ENCODE results near the gene CNPY1.

CNPY1 gene

GRCh38 chr7:155587486-155587885 is 41.1 kb upstream of the CNPY1 start:
- Histone ChIP-seq H3K4me1 (ENCODE audit: control insufficient read depth in 5 of 5, insufficient read depth in 5 of 5, low read length in 5 of 5) (peaks cover 0 to 5% (median 0%) of the 10 kb centered on the region in 5 donors), H3K9ac (ENCODE audit: low read length in 5 of 5) (no peak overlapping the region), H3K27ac (ENCODE audit: low read depth, low read length) (no peak overlapping the region), H3K27me3 (ENCODE audit: control insufficient read depth in 5 of 5, insufficient read depth in 4 of 5, low read length in 5 of 5) (peaks cover 3 to 39% (median 35%) of the 10 kb centered on the region in 5 donors), H3K36me3 (ENCODE audit: control insufficient read depth in 5 of 5, insufficient read depth in 5 of 5, low read length in 5 of 5) (no peaks in the 10 kb centered on the region), H3K9me3 (ENCODE audit: control insufficient read depth in 5 of 5, low read length in 5 of 5) (no peaks in the 10 kb centered on the region), H3K4me3 (ENCODE audit: low read depth in 1 of 5, low read length in 5 of 5) (no peak overlapping the region)

GRCh38 chr7:155586843-155587440 is 40.6 kb upstream of the CNPY1 start:
- H3K4me1 ChIP-seq (ENCODE audit: control insufficient read depth in 5 of 5, insufficient read depth in 5 of 5, low read length in 5 of 5), result peaks cover 0 to 5% (median 0%) of the 10 kb centered on the region in 5 donors
- H3K27me3 ChIP-seq (ENCODE audit: control insufficient read depth in 5 of 5, insufficient read depth in 4 of 5, low read length in 5 of 5), result peaks cover 3 to 38% (median 35%) of the 10 kb centered on the region in 5 donors
- no peak overlapping the region for H3K27ac ChIP-seq (ENCODE audit: low read depth, low read length)
- H3K4me3 ChIP-seq (ENCODE audit: low read depth in 1 of 5, low read length in 5 of 5), result no peak overlapping the region
- no peaks in the 10 kb centered on the region for H3K36me3 ChIP-seq (ENCODE audit: control insufficient read depth in 5 of 5, insufficient read depth in 5 of 5, low read length in 5 of 5)
- no peak overlapping the region for H3K9ac ChIP-seq (ENCODE audit: low read length in 5 of 5)
- H3K9me3 ChIP-seq (ENCODE audit: control insufficient read depth in 5 of 5, low read length in 5 of 5), result no peaks in the 10 kb centered on the region

GRCh38 chr7:155585951-155586350 is 39.6 kb upstream of the CNPY1 start:
- Histone ChIP-seq H3K4me1 (ENCODE audit: control insufficient read depth in 5 of 5, insufficient read depth in 5 of 5, low read length in 5 of 5) (peaks cover 0 to 5% (median 0%) of the 10 kb centered on the region in 5 donors), H3K4me3 (ENCODE audit: low read depth in 1 of 5, low read length in 5 of 5) (no peak overlapping the region), H3K27ac (ENCODE audit: low read depth, low read length) (no peak overlapping the region), H3K27me3 (ENCODE audit: control insufficient read depth in 5 of 5, insufficient read depth in 4 of 5, low read length in 5 of 5) (peaks cover 3 to 32% (median 28%) of the 10 kb centered on the region in 5 donors), H3K9me3 (ENCODE audit: control insufficient read depth in 5 of 5, low read length in 5 of 5) (no peaks in the 10 kb centered on the region), H3K36me3 (ENCODE audit: control insufficient read depth in 5 of 5, insufficient read depth in 5 of 5, low read length in 5 of 5) (no peaks in the 10 kb centered on the region), H3K9ac (ENCODE audit: low read length in 5 of 5) (no peak overlapping the region)

- H3K27ac ChIP-seq (ENCODE audit: low read depth, low read length), result no peak overlapping the region
Measured at GRCh38 chr7:155585532-155585895, 39.2 kb upstream of the CNPY1 start.

DNA sequence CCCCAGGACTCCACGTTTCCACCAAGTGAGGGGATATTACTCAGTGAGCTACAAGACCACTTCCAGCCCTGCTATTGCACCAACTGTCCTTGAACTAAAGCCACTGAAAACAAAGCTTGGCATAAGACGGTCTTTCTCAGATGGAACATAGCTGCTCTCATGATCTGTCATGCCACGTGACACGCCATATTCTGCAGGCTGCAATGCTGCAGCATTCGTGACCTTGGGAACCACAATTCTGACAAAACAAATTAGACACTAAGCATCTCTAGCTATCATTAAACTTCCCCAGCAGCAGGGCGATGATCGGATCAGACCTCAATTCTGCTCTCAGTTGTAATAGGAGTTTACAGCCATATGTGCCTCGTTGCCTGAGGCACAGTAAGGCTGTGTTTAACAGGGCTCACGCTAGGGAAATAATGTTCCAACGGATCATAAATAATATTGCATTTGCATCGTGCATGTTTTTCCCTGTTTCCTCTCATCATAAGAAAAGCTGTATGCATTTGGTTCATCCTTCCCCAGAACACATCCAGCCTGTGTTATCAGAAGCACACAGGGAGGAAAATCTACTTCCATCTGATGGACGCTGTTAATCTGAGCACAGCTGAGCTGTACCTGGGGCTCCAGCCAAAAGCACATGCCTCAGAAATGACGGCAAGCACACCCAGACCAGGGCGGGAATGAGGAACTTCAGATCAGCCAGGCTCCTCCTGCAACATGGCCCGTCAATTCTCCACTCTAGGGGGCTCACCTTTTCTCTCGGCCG is 38.6 kb upstream of the CNPY1 start:
- Histone ChIP-seq H3K9me3 (ENCODE audit: control insufficient read depth in 5 of 5, low read length in 5 of 5) (no peaks in the 10 kb centered on the region), H3K4me1 (ENCODE audit: control insufficient read depth in 5 of 5, insufficient read depth in 5 of 5, low read length in 5 of 5) (peaks cover 0 to 5% (median 0%) of the 10 kb centered on the region in 5 donors), H3K27me3 (ENCODE audit: control insufficient read depth in 5 of 5, insufficient read depth in 4 of 5, low read length in 5 of 5) (peaks cover under 1 to 35% (median 22%) of the 10 kb centered on the region in 5 donors), H3K36me3 (ENCODE audit: control insufficient read depth in 5 of 5, insufficient read depth in 5 of 5, low read length in 5 of 5) (no peaks in the 10 kb centered on the region), H3K9ac (ENCODE audit: low read length in 5 of 5) (no peak overlapping the region), H3K4me3 (ENCODE audit: low read depth in 1 of 5, low read length in 5 of 5) (no peak overlapping the region), H3K27ac (ENCODE audit: low read depth, low read length) (no peak overlapping the region)

More at GRCh38 chr7:155585532-155585895, 39.2 kb upstream of the CNPY1 start:
- Histone ChIP-seq H3K9ac (ENCODE audit: low read length in 5 of 5) (no peak overlapping the region), H3K9me3 (ENCODE audit: control insufficient read depth in 5 of 5, low read length in 5 of 5) (no peaks in the 10 kb centered on the region), H3K4me3 (ENCODE audit: low read depth in 1 of 5, low read length in 5 of 5) (no peak overlapping the region), H3K4me1 (ENCODE audit: control insufficient read depth in 5 of 5, insufficient read depth in 5 of 5, low read length in 5 of 5) (peaks cover 0 to 5% (median 0%) of the 10 kb centered on the region in 5 donors), H3K27me3 (ENCODE audit: control insufficient read depth in 5 of 5, insufficient read depth in 4 of 5, low read length in 5 of 5) (peaks cover 3 to 32% (median 25%) of the 10 kb centered on the region in 5 donors), H3K36me3 (ENCODE audit: control insufficient read depth in 5 of 5, insufficient read depth in 5 of 5, low read length in 5 of 5) (no peaks in the 10 kb centered on the region)

DNA sequence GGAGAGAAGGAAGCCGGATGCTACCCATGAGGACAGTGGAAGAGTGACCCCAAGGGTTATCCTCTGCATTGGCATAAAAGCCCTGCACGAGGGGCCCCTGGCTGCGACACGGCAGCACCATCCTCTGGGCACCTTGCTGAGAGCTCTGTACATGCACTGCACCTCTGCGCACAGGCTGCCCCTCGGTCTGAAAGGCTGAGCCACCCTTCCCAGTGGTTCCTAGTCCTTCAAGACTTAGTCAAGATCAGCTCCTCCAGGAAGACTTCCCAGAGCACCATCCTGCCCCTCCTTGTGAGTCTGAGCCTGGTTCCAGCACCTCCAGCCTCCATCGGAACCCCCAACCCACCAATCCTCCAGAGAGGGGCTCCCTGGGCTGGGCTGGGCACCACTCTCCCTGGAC is 37.9 kb upstream of the CNPY1 start:
- no peak overlapping the region for H3K9ac ChIP-seq (ENCODE audit: low read length in 5 of 5)
- H3K36me3 ChIP-seq (ENCODE audit: control insufficient read depth in 5 of 5, insufficient read depth in 5 of 5, low read length in 5 of 5), result no peaks in the 10 kb centered on the region
- H3K27me3 ChIP-seq (ENCODE audit: control insufficient read depth in 5 of 5, insufficient read depth in 4 of 5, low read length in 5 of 5), result peaks cover 0 to 33% (median 18%) of the 10 kb centered on the region in 5 donors
- H3K4me3 ChIP-seq (ENCODE audit: low read depth in 1 of 5, low read length in 5 of 5), result no peak overlapping the region
- H3K27ac ChIP-seq (ENCODE audit: low read depth, low read length), result no peak overlapping the region
- H3K4me1 ChIP-seq (ENCODE audit: control insufficient read depth in 5 of 5, insufficient read depth in 5 of 5, low read length in 5 of 5), result peaks cover 0 to 5% (median 0%) of the 10 kb centered on the region in 5 donors
- no peaks in the 10 kb centered on the region for H3K9me3 ChIP-seq (ENCODE audit: control insufficient read depth in 5 of 5, low read length in 5 of 5)

DNA sequence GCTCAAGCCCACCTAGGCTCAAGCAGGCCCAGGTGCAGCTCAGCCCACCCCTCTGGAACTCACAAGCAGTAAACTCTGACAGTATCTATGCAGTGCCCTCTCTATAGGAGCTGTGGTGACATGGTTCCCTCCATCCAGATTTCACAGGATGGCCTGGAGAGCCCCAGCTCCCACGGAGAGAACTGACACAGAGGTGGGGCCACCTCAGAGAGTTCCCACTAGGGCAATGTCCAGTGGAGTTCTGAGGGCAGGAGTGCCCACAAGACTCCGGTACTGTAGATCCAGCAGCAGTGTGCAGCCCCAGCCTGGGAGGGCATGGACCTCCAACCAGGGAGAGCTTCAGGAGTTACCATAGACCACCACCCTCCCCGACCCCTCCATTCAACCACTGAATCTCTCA is 37.3 kb upstream of the CNPY1 start:
- Histone ChIP-seq H3K9ac (ENCODE audit: low read length in 5 of 5) (no peak overlapping the region), H3K4me3 (ENCODE audit: low read depth in 1 of 5, low read length in 5 of 5) (no peak overlapping the region), H3K36me3 (ENCODE audit: control insufficient read depth in 5 of 5, insufficient read depth in 5 of 5, low read length in 5 of 5) (no peaks in the 10 kb centered on the region), H3K9me3 (ENCODE audit: control insufficient read depth in 5 of 5, low read length in 5 of 5) (no peaks in the 10 kb centered on the region), H3K4me1 (ENCODE audit: control insufficient read depth in 5 of 5, insufficient read depth in 5 of 5, low read length in 5 of 5) (peaks cover 0 to 5% (median 0%) of the 10 kb centered on the region in 5 donors), H3K27ac (ENCODE audit: low read depth, low read length) (no peak overlapping the region), H3K27me3 (ENCODE audit: control insufficient read depth in 5 of 5, insufficient read depth in 4 of 5, low read length in 5 of 5) (peaks cover 0 to 27% (median 13%) of the 10 kb centered on the region in 5 donors)

DNA sequence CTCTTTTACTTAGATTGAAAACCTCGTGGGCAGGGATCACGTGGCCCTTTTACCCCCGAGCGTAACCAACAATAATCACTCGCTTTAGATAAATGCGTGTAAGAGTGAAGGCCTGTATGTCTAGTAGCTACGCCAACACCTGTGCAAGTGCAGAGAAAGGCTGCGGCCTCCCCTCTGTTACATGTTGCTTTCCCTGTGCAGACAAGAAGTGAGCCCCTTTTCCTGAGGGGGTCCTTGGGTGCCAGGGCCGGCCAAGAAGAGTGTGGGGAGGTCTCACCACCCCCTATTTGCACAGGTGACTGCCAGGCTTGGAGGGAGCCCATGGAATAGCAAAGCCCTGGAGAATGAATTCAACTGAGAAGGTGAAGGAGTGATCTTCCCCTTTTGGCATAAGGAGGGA is 35.6 kb upstream of the CNPY1 start:
- H3K27ac ChIP-seq (ENCODE audit: low read depth, low read length), result no peak overlapping the region
- no peak overlapping the region for H3K9ac ChIP-seq (ENCODE audit: low read length in 5 of 5)
- no peak overlapping the region for H3K4me3 ChIP-seq (ENCODE audit: low read depth in 1 of 5, low read length in 5 of 5)
- peaks cover 0 to 5% (median 0%) of the 10 kb centered on the region in 5 donors for H3K4me1 ChIP-seq (ENCODE audit: control insufficient read depth in 5 of 5, insufficient read depth in 5 of 5, low read length in 5 of 5)
- H3K9me3 ChIP-seq (ENCODE audit: control insufficient read depth in 5 of 5, low read length in 5 of 5), result no peaks in the 10 kb centered on the region
- H3K27me3 ChIP-seq (ENCODE audit: control insufficient read depth in 5 of 5, insufficient read depth in 4 of 5, low read length in 5 of 5), result peaks cover 6 to 26% (median 12%) of the 10 kb centered on the region in 5 donors
- no peaks in the 10 kb centered on the region for H3K36me3 ChIP-seq (ENCODE audit: control insufficient read depth in 5 of 5, insufficient read depth in 5 of 5, low read length in 5 of 5)

DNA sequence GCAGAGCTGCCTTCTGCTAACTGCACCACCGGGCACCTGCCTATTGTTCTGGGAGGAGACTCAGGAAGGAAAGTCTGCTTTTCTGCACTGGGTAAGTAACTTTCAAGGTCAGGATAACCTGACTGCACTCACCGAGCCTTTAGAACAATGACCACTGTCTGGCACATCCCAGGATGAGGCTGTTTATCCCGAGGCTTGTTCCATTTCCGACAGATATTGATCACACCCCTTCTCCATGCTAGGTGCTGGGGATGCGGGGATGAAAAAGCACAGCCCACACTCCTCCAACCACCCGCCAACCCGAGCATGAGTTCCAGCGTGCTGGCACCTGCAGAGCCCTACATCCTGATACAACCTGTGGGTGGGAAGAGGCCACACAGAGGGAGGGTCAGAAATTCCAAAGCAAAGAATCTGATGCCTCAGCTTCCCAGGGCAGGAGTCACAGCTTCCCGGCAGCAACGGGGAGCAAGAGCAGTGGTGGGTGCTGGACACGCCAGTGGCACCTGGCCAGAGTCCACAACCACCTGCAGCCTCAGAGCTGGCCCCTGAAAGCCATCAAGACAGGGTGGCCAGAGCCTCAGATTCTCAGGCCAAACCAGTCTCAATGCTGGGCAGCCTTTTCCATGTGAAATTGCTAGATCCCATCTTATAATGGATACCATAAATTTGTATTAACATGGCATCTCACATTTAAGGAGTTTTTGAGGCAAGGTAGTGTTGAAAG is 34.9 kb upstream of the CNPY1 start:
- no peak overlapping the region for H3K27ac ChIP-seq (ENCODE audit: low read depth, low read length)
- no peaks in the 10 kb centered on the region for H3K9me3 ChIP-seq (ENCODE audit: control insufficient read depth in 5 of 5, low read length in 5 of 5)
- H3K36me3 ChIP-seq (ENCODE audit: control insufficient read depth in 5 of 5, insufficient read depth in 5 of 5, low read length in 5 of 5), result no peaks in the 10 kb centered on the region
- H3K9ac ChIP-seq (ENCODE audit: low read length in 5 of 5), result no peak overlapping the region
- H3K27me3 ChIP-seq (ENCODE audit: control insufficient read depth in 5 of 5, insufficient read depth in 4 of 5, low read length in 5 of 5), result peaks cover 8 to 26% (median 10%) of the 10 kb centered on the region in 5 donors
- H3K4me3 ChIP-seq (ENCODE audit: low read depth in 1 of 5, low read length in 5 of 5), result no peak overlapping the region
- H3K4me1 ChIP-seq (ENCODE audit: control insufficient read depth in 5 of 5, insufficient read depth in 5 of 5, low read length in 5 of 5), result peaks cover 0 to 5% (median 0%) of the 10 kb centered on the region in 5 donors

- H3K27me3 ChIP-seq (ENCODE audit: control insufficient read depth in 5 of 5, insufficient read depth in 4 of 5, low read length in 5 of 5), result peaks cover 8 to 22% (median 10%) of the 10 kb centered on the region in 5 donors
- H3K27ac ChIP-seq (ENCODE audit: low read depth, low read length), result no peak overlapping the region
- no peaks in the 10 kb centered on the region for H3K9me3 ChIP-seq (ENCODE audit: control insufficient read depth in 5 of 5, low read length in 5 of 5)
- no peak overlapping the region for H3K9ac ChIP-seq (ENCODE audit: low read length in 5 of 5)
- H3K4me1 ChIP-seq (ENCODE audit: control insufficient read depth in 5 of 5, insufficient read depth in 5 of 5, low read length in 5 of 5), result peaks cover 0 to 5% (median 0%) of the 10 kb centered on the region in 5 donors
- no peak overlapping the region for H3K4me3 ChIP-seq (ENCODE audit: low read depth in 1 of 5, low read length in 5 of 5)
- H3K36me3 ChIP-seq (ENCODE audit: control insufficient read depth in 5 of 5, insufficient read depth in 5 of 5, low read length in 5 of 5), result no peaks in the 10 kb centered on the region
Measured at GRCh38 chr7:155580367-155580766, 34.0 kb upstream of the CNPY1 start.
